HG03521 (cell line): ENCODE data around the gene IRX1.

Experiments used
- ATAC-seq: cut with Tn5 transposase; IDR thresholded peaks from one replicate; pipeline ENCODE4 v1.9.1; 2021; ENCODE audit warnings: mild to moderate bottlenecking, moderate library complexity; ENCODE audit not compliant: unreplicated experiment

Gene IRX1

GRCh38 chr5:3595006-3595961 lies at the start of gene IRX1:
Gene IRX1, plus strand, starts transcription at chr5:3595832. Its CDS starts 274 bp downstream, at chr5:3596106.
- ATAC-seq, result no peak

DNA sequence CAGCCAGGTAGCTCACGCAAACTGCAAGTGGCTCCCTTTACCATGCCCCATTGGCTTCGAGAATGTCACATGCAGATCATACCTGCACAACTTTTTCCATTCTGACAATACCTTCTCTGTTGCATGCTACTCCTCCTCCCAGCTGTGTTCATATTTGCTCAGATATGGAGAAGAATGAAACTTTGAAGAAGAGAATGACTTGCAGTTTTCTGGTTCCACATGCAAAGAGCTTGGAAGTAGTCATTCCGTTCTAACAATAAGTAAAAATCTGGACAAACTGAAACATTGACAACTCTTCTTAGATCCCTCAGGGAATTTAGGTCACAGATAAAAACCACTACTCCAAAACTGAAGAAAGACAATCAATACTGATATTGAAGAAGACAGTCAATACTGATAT lies 49.6 kb upstream of the IRX1 start:
- no peak for ATAC-seq

DNA sequence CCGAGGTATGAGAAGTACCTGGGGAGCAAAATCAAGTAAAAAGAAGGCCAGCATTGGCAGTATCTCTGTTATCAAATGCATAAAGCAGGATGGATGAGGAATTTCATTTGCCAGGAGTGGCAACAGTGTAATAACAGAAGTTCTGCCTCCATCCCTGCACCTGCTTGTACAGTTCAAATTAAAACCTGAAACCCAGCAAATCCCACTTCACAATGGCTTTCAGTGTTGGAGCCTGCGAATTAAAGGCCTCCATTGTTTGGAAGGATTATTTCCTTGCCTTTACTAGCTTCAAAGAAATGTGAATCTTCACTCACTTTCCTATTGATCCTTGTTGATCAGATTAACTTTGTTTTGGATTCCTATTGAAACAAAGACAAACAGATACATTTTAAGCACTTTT lies 31.5 kb upstream of the IRX1 start:
- no peak for ATAC-seq

DNA sequence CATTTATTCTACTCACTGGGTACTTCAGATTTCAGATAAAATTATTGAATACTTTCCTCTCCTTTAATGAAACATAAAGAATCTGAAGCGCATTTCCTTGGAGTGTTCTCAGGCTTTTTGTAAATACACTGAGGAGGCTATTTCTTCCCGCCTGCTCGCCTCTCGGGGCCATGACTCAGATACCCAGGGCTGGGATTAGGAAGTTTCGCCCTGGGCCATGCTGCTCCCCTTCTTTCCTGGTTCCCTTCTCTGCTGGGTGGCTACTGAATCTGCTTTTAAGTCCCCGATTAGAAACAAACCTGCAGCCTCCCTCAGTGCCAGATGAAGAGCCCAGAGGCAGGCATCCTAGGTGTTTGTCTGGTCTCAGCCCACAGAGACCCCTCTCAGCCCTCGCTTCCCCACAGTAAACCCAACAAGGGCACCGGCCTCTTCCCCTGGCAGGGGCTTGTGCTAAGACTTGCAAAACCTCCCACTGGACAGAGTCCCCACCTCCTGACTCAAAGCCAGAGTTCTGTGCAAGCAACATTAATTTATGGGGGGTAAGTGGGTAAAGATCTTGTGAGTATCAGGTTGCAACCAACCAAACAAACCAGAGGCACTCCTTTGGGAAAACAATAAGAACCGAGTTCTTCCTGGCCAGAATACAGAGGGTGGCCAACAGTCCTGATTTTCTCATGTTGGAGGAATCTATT lies 30.7 kb upstream of the IRX1 start:
- no peak for ATAC-seq

- ATAC-seq, result no peak
Measured at GRCh38 chr5:3584724-3585531, 10.7 kb upstream of the IRX1 start.

GRCh38 chr5:3590161-3590966 lies 5.3 kb upstream of the IRX1 start:
- no peak for ATAC-seq

- no peak for ATAC-seq
Measured at GRCh38 chr5:3590967-3591900, 4.4 kb upstream of the IRX1 start.

- no peak for ATAC-seq
Measured at GRCh38 chr5:3592298-3592697, 3.3 kb upstream of the IRX1 start.

GRCh38 chr5:3593771-3594509 lies 1.7 kb upstream of the IRX1 start:
- ATAC-seq, result no peak

- no peak for ATAC-seq
Measured at GRCh38 chr5:3594510-3595005, 1.1 kb upstream of the IRX1 start.

DNA sequence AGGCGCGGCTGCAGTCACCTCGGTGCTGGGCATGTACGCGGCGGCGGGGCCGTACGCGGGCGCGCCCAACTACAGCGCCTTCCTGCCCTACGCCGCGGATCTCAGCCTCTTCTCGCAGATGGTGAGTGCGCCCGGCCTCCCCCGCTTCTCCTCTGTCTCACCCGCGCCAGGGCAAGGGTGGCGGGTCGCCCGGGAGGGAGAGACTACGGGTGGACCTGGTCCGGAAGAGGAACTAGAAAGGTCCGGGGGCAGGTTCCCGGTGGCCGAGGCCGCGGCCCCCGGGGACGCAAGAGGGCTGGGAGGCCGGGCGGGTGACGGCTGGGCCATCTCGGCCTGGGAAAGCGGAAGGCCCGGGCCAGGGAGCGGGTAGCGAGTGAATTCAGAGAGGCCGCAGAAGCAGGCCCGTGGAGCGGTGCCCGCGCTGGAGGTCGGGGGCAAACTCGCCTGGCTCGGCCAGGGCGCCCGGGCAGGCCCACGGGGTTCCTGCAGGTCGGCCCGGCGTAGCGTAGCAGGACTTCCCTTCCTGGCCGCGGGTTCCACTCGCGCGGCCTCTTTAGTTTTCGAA lies 711 bp downstream of the IRX1 start:
- no peak for ATAC-seq

DNA sequence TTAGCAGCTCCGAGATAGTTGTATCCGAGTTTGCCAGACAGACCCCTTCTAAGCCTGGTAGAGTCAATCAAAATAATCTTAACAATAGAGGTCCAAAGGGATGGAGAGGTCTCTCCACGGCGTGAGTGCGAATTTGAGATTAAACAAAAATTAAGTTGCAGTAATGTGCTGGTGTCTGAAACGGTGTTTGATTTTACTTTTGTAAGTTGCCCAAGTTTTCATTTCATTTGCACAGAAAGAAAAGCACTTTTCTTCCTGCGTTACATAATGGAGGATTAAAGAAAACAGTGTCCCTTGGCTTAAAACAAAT lies 1.2 kb downstream of the IRX1 start:
- no peak for ATAC-seq

DNA sequence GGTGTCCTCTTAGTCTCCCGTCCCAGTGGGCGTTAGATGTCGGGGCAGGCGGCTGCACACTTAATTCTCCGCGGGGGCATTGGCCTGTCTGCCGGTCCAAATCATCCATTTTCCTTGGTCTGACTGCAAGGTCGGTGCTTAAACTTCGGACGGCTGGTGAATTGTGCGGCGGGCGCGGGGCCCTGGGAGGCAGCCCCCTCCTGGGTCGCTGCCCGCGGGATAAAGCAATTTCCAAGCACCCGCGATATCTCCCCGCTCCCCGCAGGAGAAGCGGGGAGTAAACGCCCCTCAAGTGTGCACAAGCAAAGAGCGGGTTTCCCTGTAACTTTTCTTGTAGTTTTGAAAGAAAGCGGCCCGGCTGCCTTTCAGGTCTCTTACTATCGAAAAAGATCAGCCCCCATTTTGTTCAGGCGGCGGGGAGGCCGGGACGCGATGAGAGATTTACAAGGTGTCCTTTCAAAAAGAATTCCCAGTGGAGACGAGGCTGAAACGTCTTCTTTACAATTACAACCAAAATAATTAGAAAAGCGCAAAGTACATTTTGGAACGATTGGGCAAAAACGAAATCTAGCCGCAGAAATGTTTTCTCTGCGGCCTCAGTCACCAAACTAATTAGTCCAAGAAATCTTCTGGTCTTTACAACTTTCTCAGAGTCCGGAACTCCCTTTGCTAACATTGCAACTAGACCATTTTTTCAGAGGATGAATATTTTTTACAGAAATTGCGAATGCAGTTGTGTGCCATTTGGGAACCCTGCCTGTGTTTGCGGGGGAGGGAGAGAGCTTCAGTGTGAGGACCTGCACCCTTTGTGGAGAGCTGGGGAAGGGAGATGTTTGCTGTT lies 1.8 kb downstream of the IRX1 start:
- ATAC-seq, result no peak

DNA sequence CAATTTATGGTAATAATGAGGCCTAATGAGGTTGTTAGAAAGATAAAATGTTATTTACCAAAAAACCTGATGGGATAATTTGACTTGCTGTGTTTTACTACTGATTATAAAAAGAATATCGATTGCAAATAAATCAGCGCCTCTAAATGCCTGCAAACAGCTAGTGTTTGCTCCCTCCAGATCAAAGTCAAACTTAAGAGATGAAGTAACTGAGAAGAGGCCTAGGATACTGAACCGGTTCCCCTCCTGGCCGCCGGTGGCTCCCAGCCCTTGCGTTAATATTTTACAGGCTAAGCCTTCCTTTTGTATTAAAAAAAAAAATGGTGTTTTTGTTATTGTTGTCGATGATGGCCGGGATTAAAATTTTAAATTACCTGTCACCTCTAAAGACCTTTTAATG lies 2.6 kb downstream of the IRX1 start:
- ATAC-seq, result no peak

- ATAC-seq, result no peak
Measured at GRCh38 chr5:3598769-3599211, 3.2 kb downstream of the IRX1 start.

DNA sequence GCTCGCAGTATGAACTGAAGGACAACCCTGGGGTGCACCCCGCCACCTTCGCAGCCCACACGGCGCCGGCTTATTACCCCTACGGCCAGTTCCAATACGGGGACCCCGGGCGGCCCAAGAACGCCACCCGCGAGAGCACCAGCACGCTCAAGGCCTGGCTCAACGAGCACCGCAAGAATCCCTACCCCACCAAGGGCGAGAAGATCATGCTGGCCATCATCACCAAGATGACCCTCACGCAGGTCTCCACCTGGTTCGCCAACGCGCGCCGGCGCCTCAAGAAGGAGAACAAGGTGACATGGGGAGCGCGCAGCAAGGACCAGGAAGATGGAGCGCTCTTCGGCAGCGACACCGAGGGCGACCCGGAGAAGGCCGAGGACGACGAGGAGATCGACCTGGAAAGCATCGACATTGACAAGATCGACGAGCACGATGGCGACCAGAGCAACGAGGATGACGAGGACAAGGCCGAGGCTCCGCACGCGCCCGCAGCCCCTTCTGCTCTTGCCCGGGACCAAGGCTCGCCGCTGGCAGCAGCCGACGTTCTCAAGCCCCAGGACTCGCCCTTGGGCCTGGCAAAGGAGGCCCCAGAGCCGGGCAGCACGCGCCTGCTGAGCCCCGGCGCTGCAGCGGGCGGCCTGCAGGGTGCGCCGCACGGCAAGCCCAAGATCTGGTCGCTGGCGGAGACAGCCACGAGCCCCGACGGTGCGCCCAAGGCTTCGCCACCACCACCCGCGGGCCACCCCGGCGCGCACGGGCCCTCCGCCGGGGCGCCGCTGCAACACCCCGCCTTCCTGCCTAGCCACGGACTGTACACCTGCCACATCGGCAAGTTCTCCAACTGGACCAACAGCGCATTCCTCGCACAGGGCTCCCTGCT lies 3.8 kb downstream of the IRX1 start:
- no peak for ATAC-seq
